ENCODE data around the gene NUP54.

The NUP54 gene

DNA sequence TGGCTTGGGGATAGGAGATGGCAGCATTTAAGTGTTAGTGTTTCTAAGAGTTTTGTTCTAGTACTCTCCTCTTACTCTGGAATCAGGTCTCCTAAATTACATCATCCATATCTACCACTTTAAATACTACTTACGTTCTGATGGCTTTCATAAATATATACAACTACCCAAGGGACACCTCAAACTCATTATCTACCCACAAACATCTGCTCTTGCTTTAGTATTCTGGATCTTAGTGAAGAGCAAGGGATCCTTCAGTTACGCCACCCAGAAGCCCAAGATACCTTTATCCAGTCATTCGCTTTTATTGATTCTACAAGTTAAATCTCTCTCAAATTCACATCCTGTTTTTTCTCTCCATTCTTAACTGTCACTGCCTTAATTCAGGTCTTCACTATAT, 7.0 kb downstream of the NUP54 start:
- no peak for DNase-seq

- DNase-seq: no peak
Measured at GRCh38 chr4:76127754-76128153, 20.4 kb downstream of the NUP54 start.

DNA sequence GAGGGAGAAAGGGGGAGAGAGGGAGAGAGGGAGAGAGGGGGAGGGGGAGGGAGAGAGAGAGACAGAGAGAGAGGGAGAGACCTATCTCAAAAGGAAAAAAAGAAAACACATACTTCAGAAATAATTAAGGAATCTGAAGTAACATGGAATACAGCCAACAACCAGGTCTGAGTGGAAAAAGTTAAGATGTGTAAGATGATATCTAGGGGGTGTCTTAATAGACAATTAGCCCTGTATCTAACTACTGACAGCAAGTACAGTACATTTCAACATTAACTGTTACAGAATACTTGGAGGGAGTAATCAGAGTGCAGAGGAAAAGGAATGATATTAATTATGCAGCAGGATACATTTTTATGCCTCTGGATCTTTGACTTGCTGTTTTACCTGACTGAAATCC, 22.4 kb downstream of the NUP54 start:
- no peak for DNase-seq

- no peak for DNase-seq
Measured at GRCh38 chr4:76120199-76120598, 28.0 kb downstream of the NUP54 start.

DNA sequence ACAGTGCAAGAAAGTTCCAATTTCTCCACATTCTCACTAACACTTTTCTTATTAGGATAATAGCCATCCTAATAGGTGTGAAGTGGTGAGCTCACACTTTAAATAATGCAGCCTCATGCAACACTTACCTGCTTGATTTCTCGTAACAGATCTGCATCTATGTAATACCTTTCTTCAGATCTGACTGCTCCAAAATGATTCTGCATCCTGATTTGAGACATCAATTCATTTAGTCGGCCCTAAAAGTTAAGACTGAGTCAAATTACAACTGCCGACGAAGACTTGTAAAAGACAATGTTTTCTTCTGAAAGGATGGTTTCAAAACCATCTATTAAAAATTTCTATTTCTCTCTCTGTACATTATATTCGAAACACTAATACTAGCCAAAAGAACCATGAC, 30.7 kb downstream of the NUP54 start:
- no peak for DNase-seq

DNA sequence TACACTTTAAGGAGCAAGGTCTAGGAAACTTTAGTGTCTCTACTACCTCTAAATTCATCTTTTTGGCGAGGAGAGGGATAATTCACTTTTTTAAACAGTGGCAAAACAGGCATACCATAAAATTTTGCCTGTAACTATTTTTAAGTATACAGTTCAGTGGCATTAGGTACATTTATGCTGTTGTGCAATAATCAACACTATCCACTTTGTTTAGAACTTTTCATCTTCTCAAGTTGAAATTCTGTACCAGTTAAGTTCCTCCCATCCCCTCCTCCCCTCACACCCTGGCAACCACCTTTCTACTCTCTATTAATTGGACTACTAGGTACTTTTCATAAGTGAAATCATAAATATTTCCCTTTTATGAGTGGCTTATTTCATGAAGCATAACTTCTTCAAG, 31.4 kb downstream of the NUP54 start:
- no peak for DNase-seq

- DNase-seq: no peak
Measured at GRCh38 chr4:76108467-76109181, 39.6 kb downstream of the NUP54 start.

GRCh38 chr4:76106442-76106841, 41.8 kb downstream of the NUP54 start:
- no peak for DNase-seq

DNA sequence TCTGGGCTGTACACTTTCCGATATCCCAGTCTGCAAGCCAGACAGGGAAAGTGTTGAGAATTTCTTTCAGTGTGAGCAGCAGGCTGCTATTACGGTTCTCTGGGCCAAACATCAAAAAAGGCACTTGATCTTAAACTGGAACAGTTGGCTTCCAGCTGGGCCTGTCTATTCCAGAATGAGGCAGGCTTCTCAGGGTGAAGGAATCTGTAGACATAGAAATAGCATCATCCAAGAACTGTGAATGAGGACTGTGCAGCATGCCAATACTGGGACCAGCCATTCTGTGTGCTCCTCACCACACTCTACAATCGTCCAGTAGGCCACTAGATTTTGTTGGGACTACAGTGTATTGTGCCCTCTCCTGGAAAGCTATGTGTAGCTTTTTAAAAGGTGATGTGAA, 42.5 kb downstream of the NUP54 start:
- no peak for DNase-seq

GRCh38 chr4:76096076-76096475, 52.1 kb downstream of the NUP54 start:
- DNase-seq: no peak

DNA sequence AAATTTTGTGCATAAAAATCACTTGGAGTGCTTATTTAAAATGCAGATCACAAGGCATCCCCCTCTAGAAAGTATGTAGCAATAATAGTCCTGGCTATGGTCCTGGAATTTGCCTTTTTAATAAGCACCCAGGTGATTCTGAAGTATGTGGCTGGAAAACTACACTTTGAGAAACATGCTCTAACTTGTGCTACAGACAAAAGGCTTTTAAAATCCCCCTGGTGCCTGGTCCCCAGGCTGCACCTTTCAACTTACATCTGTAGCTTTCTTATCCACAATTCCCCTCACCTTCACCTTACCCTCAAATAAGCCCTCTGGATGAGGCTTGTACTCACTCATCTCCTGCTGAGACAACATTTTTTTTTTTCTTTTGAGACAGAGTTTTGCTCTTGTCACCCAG, 52.6 kb downstream of the NUP54 start:
- no peak for DNase-seq

DNA sequence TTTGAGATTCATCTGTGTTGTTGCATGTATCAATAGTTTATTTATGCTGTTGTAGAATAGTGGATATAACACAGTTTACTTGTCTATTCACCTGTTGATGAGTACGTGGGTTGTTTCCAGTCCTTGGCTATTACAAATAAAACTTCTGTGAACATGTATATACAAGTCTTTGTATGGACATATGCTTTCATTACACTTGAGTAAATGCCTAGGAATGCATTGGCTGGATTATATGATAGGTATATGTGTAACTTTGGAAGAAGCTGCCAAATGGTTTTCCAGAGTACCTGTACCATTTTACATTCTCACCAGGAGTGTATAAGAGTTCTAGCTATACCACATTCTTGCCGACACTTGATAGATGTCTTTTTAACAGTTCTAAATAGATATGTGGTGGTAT, 57.1 kb downstream of the NUP54 start:
- no peak for DNase-seq

DNA sequence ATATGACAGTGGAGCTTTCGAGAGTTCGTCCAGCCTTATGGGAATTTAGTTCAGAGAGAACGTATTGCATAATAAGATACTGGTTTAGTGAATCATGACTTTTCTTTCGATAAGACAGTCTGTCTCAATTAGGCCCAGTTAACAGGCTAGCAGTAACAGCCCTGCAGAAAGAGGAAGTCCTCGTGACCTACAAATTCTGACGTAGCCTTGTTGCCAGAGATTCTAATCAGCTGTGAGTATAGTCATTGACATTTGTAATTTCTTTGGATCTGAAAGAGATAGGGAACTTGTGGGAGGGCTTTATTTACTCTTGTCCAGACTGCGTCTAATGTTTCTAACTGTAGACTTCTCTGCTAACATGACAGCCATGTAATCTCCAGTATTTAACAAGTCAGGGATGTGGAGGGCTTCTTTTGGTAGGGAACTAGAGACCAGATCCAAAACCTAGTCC, 57.9 kb downstream of the NUP54 start:
- DNase-seq: no peak

GRCh38 chr4:76088719-76089118, 59.5 kb downstream of the NUP54 start:
- no peak for DNase-seq

DNA sequence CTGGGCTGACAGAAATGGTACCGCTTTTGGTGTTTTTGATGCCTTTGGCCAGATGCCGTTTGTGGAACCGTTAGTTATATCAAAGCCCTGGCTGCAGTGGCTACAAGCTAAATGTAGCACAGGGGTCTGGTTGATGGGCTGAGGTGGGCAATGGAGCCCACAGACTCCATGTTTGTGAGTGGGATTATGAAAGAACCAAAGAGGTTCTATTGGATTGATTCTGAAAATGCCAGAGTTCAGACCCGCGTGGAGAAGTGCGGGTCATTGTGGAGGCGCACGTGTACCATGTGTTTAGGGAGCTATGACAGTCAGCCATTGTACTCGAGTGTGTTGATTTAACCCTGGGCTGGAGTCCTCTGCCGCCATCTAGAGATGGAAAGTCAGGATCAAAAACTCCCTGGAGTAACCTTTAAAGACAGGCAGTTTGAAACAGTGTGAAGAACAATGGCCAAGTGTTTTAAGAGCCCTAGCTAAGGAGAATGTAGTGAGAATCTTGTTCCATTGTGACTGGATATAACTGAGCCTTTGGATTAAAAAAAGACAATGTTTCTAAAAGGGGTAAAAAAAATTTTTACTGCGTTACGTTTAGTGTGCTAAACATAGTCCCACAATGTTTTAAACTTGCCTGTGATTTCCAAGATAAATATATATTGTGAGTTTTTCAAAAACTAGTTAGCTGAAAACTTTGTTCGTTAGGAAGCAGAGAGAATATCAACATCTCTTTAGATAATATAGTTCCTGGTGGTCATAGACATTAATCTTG, 61.0 kb downstream of the NUP54 start:
- DNase-seq: no peak

- DNase-seq: no peak
Measured at GRCh38 chr4:76084542-76084941, 63.7 kb downstream of the NUP54 start.

GRCh38 chr4:76083386-76083988, 64.7 kb downstream of the NUP54 start:
- no peak for DNase-seq

- no peak for DNase-seq
Measured at GRCh38 chr4:76078033-76078613, 70.1 kb downstream of the NUP54 start.

- no peak for DNase-seq
Measured at GRCh38 chr4:76074993-76075600, 73.1 kb downstream of the NUP54 start.

GRCh38 chr4:76074468-76074867, 73.7 kb downstream of the NUP54 start, which contains the start of gene ART3:
Gene ART3, plus strand, starts transcription at chr4:76074709. Its CDS starts 1,181 bp downstream, at chr4:76075890.
- no peak for DNase-seq

- DNase-seq: no peak
Measured at GRCh38 chr4:76072760-76073159, 75.4 kb downstream of the NUP54 start.

GRCh38 chr4:76067652-76068286, 80.4 kb downstream of the NUP54 start:
- peak; percentile 58 for DNase-seq

DNA sequence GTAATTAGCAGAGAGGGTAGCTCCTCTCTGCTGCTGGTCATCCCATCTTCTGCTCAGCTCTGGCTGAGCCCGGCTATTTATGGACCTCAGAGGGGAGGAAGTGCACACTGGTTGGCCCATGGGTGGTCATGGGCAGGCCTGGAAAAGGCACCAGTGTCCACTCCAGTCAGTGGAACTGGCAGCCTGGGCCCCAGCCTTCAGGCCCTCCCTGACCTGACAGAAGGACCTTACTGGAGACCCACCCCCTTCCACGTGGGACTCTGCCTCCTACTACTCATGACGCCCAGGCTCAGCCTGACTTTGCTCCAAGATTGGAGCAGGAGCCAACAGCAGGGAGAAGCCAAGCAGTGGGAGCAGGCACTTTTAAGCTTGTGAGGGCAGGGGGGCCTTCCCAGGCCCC, 81.7 kb downstream of the NUP54 start:
- no peak for DNase-seq
